Measurements from ENCODE around the gene SENP6. TPM values are rescaled to one million over a fixed set of nuclear protein-coding genes. Genes with fewer than 3 reads are reported as not detected.
"Not testable (repeated sequence)": the region's sequence is repeated elsewhere in the genome, so short reads cannot be mapped to it uniquely, and the experiment has no call there.

SENP6 gene
- polyA plus RNA-seq, 3 donors: 116 to 155 (median 152) TPM

GRCh38 chr6:75711173-75711572 is 109.5 kb downstream of the SENP6 start:
- DNase-seq (ENCODE audit: extremely low read depth in 1 of 11, low read depth in 9 of 11, low spot score in 4 of 11): no peak

- DNase-seq (ENCODE audit: extremely low read depth in 1 of 11, low read depth in 9 of 11, low spot score in 4 of 11): no peak
Observed at GRCh38 chr6:75719133-75719532, 117.5 kb downstream of the SENP6 start.

DNA sequence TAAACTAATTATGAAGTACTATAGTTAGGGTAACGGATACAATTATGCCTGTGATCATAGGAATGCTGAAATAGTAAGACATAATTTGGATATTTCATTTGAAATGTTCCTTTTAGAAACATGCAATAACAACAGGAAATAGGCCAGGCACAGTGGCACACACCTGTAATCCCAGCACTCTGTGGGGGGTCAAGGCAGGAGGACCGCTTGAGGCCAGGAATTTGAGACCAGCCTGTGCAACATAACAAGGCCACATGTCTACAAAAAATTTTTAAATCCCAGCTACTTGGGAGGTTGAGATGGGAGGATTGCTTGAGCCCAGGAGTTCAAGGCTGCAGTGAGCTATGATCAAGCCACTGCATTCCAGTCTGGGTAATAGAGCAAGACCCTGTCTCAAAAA is 121.7 kb downstream of the SENP6 start:
- DNase-seq (ENCODE audit: extremely low read depth in 1 of 11, low read depth in 9 of 11, low spot score in 4 of 11): no peak

- no peak for DNase-seq (ENCODE audit: extremely low read depth in 1 of 11, low read depth in 9 of 11, low spot score in 4 of 11)
Observed at GRCh38 chr6:75727206-75727605, 125.5 kb downstream of the SENP6 start.

DNA sequence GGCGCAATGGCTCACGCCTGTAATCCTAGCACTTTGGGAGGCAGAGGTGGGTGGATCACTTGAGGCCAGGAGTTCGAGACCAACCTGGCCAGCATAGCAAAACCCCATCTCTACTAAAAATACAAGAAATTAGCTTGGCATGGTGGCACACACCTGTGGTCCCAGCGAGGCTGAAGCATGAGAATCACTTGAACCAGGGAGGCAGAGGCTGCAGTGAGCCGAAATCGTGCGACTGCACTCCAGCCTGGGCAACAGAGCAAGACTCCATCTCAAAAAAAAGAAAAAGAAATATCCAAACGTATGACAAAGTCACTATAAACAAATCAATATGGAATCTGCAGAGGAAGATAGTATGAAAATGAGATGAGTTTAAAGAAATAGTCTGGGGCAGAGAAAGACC is 129.3 kb downstream of the SENP6 start:
- not testable (repeated sequence) for DNase-seq (ENCODE audit: extremely low read depth in 1 of 11, low read depth in 9 of 11, low spot score in 4 of 11)

DNA sequence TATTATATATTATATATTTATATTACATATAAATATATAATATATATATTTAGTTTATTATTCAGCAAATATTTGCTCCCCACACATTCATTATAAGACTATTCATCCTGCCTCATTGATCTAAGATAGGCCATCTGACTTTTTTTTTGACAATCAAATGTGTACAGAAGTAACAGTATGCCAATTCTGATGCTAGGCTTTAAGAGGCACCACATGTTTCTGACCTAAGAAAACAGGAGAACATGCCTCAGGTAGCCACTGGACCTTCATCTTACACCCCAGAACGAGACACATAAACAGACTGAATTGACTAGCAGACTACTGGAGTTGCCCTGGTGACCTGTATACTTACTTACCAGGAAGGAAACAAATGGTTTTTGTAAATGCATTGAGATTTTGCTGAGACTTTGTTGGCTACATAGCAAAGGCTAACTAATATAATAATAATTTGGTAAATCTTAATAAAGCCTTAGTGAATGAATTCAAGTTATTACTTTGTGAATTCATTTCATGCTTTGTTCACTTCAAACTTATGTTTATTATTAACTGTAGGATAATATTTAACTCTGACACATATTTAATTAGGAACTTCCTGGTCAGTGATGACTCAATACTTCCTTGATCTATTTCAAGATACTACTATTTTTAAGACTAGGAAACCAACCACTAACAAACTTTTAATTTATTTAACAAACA is 134.0 kb downstream of the SENP6 start:
- peak in 2 of 11 donors; percentile 38 to 43 for DNase-seq (ENCODE audit: extremely low read depth in 1 of 11, low read depth in 9 of 11, low spot score in 4 of 11)

GRCh38 chr6:75743971-75744370 is 142.3 kb downstream of the SENP6 start:
- DNase-seq (ENCODE audit: extremely low read depth in 1 of 11, low read depth in 9 of 11, low spot score in 4 of 11): no peak

DNA sequence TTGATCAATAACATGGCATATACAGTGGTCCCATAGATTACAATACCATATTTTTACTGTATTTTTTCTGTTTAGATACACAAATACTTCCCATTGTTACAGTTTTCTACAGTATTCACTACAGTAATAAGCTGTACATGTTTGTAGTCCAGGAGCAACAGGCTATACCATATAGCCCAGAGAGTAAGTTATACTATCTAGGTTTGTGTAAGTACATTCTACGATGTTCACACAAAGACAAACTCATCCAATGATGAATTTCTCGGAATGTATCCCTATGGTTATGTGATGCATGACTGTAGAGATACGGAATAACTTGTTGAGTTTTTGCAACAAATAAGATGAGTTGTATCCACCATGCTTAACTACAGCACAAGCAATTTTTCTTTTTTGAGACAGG is 143.7 kb downstream of the SENP6 start:
- no peak for DNase-seq (ENCODE audit: extremely low read depth in 1 of 11, low read depth in 9 of 11, low spot score in 4 of 11)

DNA sequence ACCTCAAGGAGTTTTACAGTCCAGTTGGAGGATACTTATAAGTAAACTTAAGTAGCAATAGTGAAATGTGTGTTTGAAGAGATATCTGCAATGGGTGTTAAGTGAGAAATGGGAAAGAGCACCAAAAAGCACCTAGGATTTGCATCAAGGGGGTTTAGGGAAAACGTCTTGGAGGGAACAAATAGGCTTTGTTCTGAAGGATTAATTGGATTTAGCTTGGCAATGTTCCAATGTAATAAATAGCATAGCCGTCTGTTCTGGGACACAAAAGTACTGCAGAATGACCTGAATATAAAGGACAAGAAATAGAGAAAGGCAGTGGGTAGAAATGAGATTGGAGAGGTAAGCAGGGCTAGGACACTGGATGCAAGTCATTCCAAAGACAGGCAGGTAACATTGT is 144.5 kb downstream of the SENP6 start:
- no peak for DNase-seq (ENCODE audit: extremely low read depth in 1 of 11, low read depth in 9 of 11, low spot score in 4 of 11)

DNA sequence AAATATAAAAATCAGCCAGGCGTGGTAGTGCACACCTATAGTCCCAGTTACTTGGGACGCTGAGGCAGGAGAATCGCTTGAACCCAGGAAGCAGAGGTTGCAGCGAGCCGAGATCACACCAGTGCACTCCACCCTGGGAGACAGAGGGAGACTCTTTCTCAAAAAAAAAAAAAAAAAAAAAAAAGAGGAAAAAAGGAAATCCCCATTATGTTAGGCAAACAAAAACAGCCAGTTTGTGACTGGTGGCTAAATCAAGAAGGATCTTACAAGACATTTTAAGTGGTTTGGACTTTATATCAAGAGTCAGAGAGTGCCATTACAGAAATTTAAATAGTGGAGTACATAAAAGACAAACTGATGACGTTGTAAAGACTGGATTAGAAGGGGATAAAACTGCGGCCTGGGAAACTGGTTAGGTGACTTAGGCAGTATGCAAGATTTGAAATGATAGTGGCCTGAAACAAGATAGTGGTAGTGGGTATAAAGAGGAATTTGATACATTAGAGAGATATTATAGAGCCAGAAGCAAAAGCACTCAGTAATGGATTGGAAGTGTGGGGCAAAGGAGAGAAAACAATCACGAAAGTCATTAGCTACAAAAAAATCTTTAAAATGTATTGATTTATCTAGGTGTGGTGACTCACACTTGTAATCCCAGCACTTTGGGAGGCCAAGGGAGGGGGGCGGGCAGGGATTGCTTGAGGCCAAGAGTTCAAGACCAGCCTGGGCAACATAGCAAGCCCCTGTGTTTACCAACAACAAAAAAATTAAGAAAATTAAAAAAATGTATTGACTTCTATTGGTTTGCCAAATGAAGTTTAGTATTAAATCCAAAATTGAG is 145.7 kb downstream of the SENP6 start:
- no peak for DNase-seq (ENCODE audit: extremely low read depth in 1 of 11, low read depth in 9 of 11, low spot score in 4 of 11)

GRCh38 chr6:75748003-75748742 is 146.5 kb downstream of the SENP6 start:
- DNase-seq (ENCODE audit: extremely low read depth in 1 of 11, low read depth in 9 of 11, low spot score in 4 of 11): no peak

GRCh38 chr6:75748743-75749538 is 147.3 kb downstream of the SENP6 start, which contains the start of gene MYO6:
Gene MYO6, plus strand, starts transcription at chr6:75749239. Its CDS starts 68,309 bp downstream, at chr6:75817548.
- peak in 8 of 11 donors; percentile 42 to 68 (median 63) for DNase-seq (ENCODE audit: extremely low read depth in 1 of 11, low read depth in 9 of 11, low spot score in 4 of 11)

- DNase-seq (ENCODE audit: extremely low read depth in 1 of 11, low read depth in 9 of 11, low spot score in 4 of 11): no peak
Observed at GRCh38 chr6:75751443-75751842, 149.8 kb downstream of the SENP6 start.

GRCh38 chr6:75752365-75752764 is 150.7 kb downstream of the SENP6 start:
- DNase-seq (ENCODE audit: extremely low read depth in 1 of 11, low read depth in 9 of 11, low spot score in 4 of 11): no peak

DNA sequence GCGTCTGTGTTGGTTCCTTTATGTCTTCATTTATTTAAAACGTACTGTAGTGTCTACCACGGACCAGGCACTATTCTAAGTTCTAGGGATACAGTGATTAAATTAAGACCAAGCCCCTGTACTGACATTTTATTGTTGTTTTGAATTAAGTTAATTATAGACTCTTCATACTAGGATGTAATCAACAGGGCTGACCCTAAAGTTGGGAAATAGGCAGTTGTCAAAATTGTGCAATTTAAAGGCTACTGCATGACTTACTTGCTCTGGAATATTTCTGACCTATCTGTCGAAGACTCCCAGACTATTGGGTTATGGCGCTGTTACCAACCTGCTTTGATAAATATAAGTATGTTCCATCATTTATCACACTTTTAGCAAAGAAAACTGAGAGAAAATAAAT is 154.0 kb downstream of the SENP6 start:
- no peak for DNase-seq (ENCODE audit: extremely low read depth in 1 of 11, low read depth in 9 of 11, low spot score in 4 of 11)

- DNase-seq (ENCODE audit: extremely low read depth in 1 of 11, low read depth in 9 of 11, low spot score in 4 of 11): no peak
Observed at GRCh38 chr6:75757295-75757694, 155.6 kb downstream of the SENP6 start.

DNA sequence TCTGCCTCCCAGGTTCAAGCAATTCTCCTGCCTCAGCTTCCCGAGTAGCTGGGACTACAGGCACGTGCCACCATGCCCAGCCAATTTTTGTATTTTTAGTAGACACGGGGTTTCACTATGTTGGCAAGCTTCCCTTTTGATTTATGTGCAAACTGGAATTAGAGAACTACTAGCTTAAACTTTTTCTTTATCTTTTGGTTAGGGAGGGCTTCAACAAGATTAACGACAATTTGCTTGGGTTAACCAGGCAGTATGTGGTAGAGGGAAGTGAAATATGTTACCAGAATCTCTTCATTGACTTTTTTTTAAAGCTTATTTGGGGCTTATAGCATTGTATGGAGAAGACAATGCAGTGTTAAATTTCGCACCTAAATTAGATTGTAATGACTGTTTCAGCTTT is 156.4 kb downstream of the SENP6 start:
- DNase-seq (ENCODE audit: extremely low read depth in 1 of 11, low read depth in 9 of 11, low spot score in 4 of 11): no peak

DNA sequence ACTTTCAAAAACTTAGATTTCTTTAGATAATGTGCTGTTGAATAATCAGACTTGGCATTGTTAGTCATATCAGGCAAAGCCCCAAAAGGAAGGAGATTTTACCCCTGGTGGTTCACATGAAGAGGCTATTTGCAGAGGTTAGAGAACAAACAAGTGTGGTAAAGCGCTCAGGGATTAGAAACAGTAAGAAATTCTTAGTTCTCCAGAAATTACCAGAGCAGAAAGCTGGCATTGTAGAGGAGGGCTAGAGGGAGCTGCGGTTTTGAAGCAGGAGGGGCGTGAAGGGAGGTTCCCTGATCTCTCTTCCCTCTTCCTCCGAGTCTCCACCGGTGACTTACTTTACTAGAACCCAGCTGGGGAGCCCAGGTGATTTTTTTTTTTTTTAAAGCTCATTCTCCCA is 157.5 kb downstream of the SENP6 start:
- DNase-seq (ENCODE audit: extremely low read depth in 1 of 11, low read depth in 9 of 11, low spot score in 4 of 11): no peak

- DNase-seq (ENCODE audit: extremely low read depth in 1 of 11, low read depth in 9 of 11, low spot score in 4 of 11): no peak
Observed at GRCh38 chr6:75760320-75760719, 158.6 kb downstream of the SENP6 start.
